NCI-H69 (cell line): ENCODE data around the gene CEPT1.
A peak's percentile ranks its signal among the peaks of the same experiment; 100 is the strongest.

ENCODE experiments used
- DNase-seq: peaks from one replicate; lab custom pipeline; 2025; lab: John Stamatoyannopoulos, UW

Gene CEPT1

GRCh38 chr1:111147948-111148347 lies 7.9 kb downstream of the CEPT1 start:
- no peak for DNase-seq

- no peak for DNase-seq
Measured at GRCh38 chr1:111148376-111148881, 8.4 kb downstream of the CEPT1 start.

GRCh38 chr1:111151838-111152237 lies 11.8 kb downstream of the CEPT1 start:
- no peak for DNase-seq

- DNase-seq: no peak
Measured at GRCh38 chr1:111154021-111154999, 14.3 kb downstream of the CEPT1 start.

- no peak for DNase-seq
Measured at GRCh38 chr1:111157431-111157830, 17.4 kb downstream of the CEPT1 start.

GRCh38 chr1:111161843-111162487 lies 21.9 kb downstream of the CEPT1 start:
- DNase-seq: peak; percentile 45

- no peak for DNase-seq
Measured at GRCh38 chr1:111162488-111162880, 22.5 kb downstream of the CEPT1 start.

- no peak for DNase-seq
Measured at GRCh38 chr1:111163363-111163762, 23.3 kb downstream of the CEPT1 start.

GRCh38 chr1:111164151-111164550 lies 24.1 kb downstream of the CEPT1 start:
- no peak for DNase-seq

GRCh38 chr1:111172463-111172862 lies 32.4 kb downstream of the CEPT1 start:
- DNase-seq: no peak

GRCh38 chr1:111174070-111174469 lies 34.0 kb downstream of the CEPT1 start:
- DNase-seq: no peak

- no peak for DNase-seq
Measured at GRCh38 chr1:111175349-111175748, 35.3 kb downstream of the CEPT1 start.

GRCh38 chr1:111176678-111177077 lies 36.7 kb downstream of the CEPT1 start:
- no peak for DNase-seq

- no peak for DNase-seq
Measured at GRCh38 chr1:111179968-111180533, 40.0 kb downstream of the CEPT1 start.

- no peak for DNase-seq
Measured at GRCh38 chr1:111182052-111182451, 42.0 kb downstream of the CEPT1 start.

GRCh38 chr1:111183308-111184069 lies 43.5 kb downstream of the CEPT1 start:
- DNase-seq: peak; percentile 2

- DNase-seq: no peak
Measured at GRCh38 chr1:111184663-111185062, 44.6 kb downstream of the CEPT1 start.

GRCh38 chr1:111190931-111191451 lies 51.0 kb downstream of the CEPT1 start:
- no peak for DNase-seq

GRCh38 chr1:111191496-111191895 lies 51.5 kb downstream of the CEPT1 start:
- DNase-seq: no peak

GRCh38 chr1:111192074-111192473 lies 52.1 kb downstream of the CEPT1 start:
- no peak for DNase-seq

- peak; percentile 3 for DNase-seq
Measured at GRCh38 chr1:111192658-111193519, 52.9 kb downstream of the CEPT1 start.
